T-helper 1 cell treated with Interleukin-12 subunit alpha and Interleukin-12 subunit beta and Interleukin-4 antibody, amounts not matched to agents 30 ng/mL and 1 ng/mL, for 36 hours (primary cell): ENCODE results near the gene CEP55. TPM values are rescaled to one million over a fixed set of nuclear protein-coding genes. Genes with fewer than 3 reads are reported as not detected.

Experiments
- intact Hi-C: fragments of 100-400 bp; cut with micrococcal nuclease; formaldehyde crosslinking; loops from one replicate; pipeline ENCODE4 v1.15.1; 2024
- total RNA-seq: library from RNA; stranded (reverse); gene quantifications from 2 replicates; pipeline ENCODE4 v1.2.3, GENCODE V29; 2022

CEP55 gene
- total RNA-seq, 1 donor from 2014 or later: 47.8 TPM

GRCh38 chr10:93554760-93555432 is 58.5 kb downstream of the CEP55 start:
- intact Hi-C loops: loop anchor here (1.0 kb wide), 2 partner anchors 125 to 261 kb away; no protein-coding TSS in a partner anchor

- intact Hi-C loops: no loop called here
Measured at GRCh38 chr10:93559490-93559889, 63.1 kb downstream of the CEP55 start.

GRCh38 chr10:93560541-93560940 is 64.1 kb downstream of the CEP55 start:
- intact Hi-C loops: no loop called here

GRCh38 chr10:93565446-93565845 is 69.0 kb downstream of the CEP55 start:
- intact Hi-C loops: no loop called here

GRCh38 chr10:93566435-93567276 is 70.2 kb downstream of the CEP55 start, which contains the start of gene FFAR4:
TSS of gene FFAR4 (plus strand) at chr10:93566665. CDS start at chr10:93566721, 56 bp downstream.
- intact Hi-C loops: no loop called here

GRCh38 chr10:93567277-93568104 is 71.1 kb downstream of the CEP55 start:
- intact Hi-C loops: no loop called here

GRCh38 chr10:93568105-93568390 is 71.6 kb downstream of the CEP55 start:
- intact Hi-C loops: no loop called here

- intact Hi-C loops: no loop called here
Measured at GRCh38 chr10:93570383-93570782, 74.0 kb downstream of the CEP55 start.

- intact Hi-C loops: no loop called here
Measured at GRCh38 chr10:93572606-93573005, 76.2 kb downstream of the CEP55 start.

GRCh38 chr10:93573051-93573909 is 76.9 kb downstream of the CEP55 start:
- intact Hi-C loops: no loop called here

- intact Hi-C loops: no loop called here
Measured at GRCh38 chr10:93573924-93574323, 77.5 kb downstream of the CEP55 start.

GRCh38 chr10:93576888-93577287 is 80.5 kb downstream of the CEP55 start:
- intact Hi-C loops: no loop called here

GRCh38 chr10:93577565-93577964 is 81.2 kb downstream of the CEP55 start:
- intact Hi-C loops: no loop called here

Other genes with a start within 250 kb of the CEP55 start
- 1.8 and 2.3 TPM in 2 replicates for gene MYOF, start 14.3 kb upstream of the CEP55 start, total RNA-seq
- gene FFAR4, start 70.1 kb downstream of the CEP55 start, total RNA-seq: not detected in 2 replicates
- not detected in 2 replicates for gene RBP4, start 104.6 kb downstream of the CEP55 start, total RNA-seq
- not detected in 2 replicates for gene PDE6C, start 115.9 kb downstream of the CEP55 start, total RNA-seq
- gene FRA10AC1, start 206.0 kb downstream of the CEP55 start, total RNA-seq: 16.7 and 17.7 TPM in 2 replicates